GM18858 (cell line): ENCODE measurements around the gene GJC2.
"Not testable (repeated sequence)": the region's sequence is repeated elsewhere in the genome, so short reads cannot be mapped to it uniquely, and the experiment has no call there.

Experiments used
- ATAC-seq: cut with Tn5 transposase; IDR thresholded peaks from one replicate; pipeline ENCODE4 v1.9.1; 2021; ENCODE audit not compliant: unreplicated experiment

GJC2 gene

GRCh38 chr1:228170666-228171065 lies 20.9 kb downstream of the GJC2 start:
- no peak for ATAC-seq

- ATAC-seq, result no peak
These were observed 21.6 kb downstream of the GJC2 start for GRCh38 chr1:228171221-228171891.

- ATAC-seq, result no peak
These were observed 23.1 kb downstream of the GJC2 start for GRCh38 chr1:228172591-228173527.

GRCh38 chr1:228173528-228174481 lies 24.1 kb downstream of the GJC2 start:
- not testable (repeated sequence) for ATAC-seq

GRCh38 chr1:228174482-228175315 lies 25.0 kb downstream of the GJC2 start:
- no peak for ATAC-seq

GRCh38 chr1:228175316-228176023 lies 25.7 kb downstream of the GJC2 start:
- ATAC-seq, result no peak

- no peak for ATAC-seq
These were observed 26.3 kb downstream of the GJC2 start for GRCh38 chr1:228176024-228176395.

GRCh38 chr1:228176461-228177182 lies 26.9 kb downstream of the GJC2 start:
- ATAC-seq, result no peak

GRCh38 chr1:228177183-228177475 lies 27.4 kb downstream of the GJC2 start:
- no peak for ATAC-seq

GRCh38 chr1:228177721-228178710 lies 28.3 kb downstream of the GJC2 start:
- ATAC-seq, result no peak

GRCh38 chr1:228178737-228179684 lies 29.3 kb downstream of the GJC2 start:
- no peak for ATAC-seq

- ATAC-seq, result no peak
These were observed 30.7 kb downstream of the GJC2 start for GRCh38 chr1:228180271-228180958.

- no peak for ATAC-seq
These were observed 31.4 kb downstream of the GJC2 start for GRCh38 chr1:228180959-228181644.

- no peak for ATAC-seq
These were observed 31.9 kb downstream of the GJC2 start for GRCh38 chr1:228181645-228182034.

- ATAC-seq, result no peak
These were observed 32.7 kb downstream of the GJC2 start for GRCh38 chr1:228182296-228183030.
